H54 (cell line): ENCODE data around the gene NPW.

Source experiments
- DNase-seq: peaks from one replicate; pipeline ENCODE4 v3.0.0; 2011; ENCODE audit warnings: low spot score, mixed read lengths; ENCODE audit not compliant: insufficient read length
- FAIRE-seq: peaks from 3 replicates; lab custom pipeline; 2011; peaks lifted over from hg19 to GRCh38; lab: Jason Lieb, UNC
- POLR2A ChIP-seq: IDR thresholded peaks from 2 replicates; pipeline ENCODE4 v1.6.1; 2011; ENCODE audit warnings: low read depth, mild to moderate bottlenecking, low read length

Gene NPW

DNA sequence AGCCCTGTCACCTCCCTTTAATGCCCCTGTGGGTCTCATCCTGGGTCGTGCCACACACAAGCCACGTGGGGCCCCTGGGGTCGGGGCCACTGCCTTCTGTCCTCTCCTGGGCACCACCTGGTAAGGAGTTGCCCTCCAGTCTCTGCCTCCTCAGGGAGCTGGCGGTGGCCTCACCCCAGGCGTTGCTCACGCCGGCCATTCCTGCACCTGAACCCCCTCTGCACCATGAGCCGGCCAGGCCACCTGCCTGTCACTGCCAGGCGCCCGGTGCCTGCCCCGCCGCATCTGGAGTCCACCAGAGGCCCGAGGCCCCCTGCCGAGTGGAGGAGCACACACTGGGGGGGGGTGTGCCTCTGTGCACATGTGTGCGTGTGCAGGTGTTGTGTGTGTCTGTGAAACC, 17.5 kb downstream of the NPW start:
- DNase-seq (no peak), FAIRE-seq (no peak)
- TF ChIP-seq POLR2A: no peak

DNA sequence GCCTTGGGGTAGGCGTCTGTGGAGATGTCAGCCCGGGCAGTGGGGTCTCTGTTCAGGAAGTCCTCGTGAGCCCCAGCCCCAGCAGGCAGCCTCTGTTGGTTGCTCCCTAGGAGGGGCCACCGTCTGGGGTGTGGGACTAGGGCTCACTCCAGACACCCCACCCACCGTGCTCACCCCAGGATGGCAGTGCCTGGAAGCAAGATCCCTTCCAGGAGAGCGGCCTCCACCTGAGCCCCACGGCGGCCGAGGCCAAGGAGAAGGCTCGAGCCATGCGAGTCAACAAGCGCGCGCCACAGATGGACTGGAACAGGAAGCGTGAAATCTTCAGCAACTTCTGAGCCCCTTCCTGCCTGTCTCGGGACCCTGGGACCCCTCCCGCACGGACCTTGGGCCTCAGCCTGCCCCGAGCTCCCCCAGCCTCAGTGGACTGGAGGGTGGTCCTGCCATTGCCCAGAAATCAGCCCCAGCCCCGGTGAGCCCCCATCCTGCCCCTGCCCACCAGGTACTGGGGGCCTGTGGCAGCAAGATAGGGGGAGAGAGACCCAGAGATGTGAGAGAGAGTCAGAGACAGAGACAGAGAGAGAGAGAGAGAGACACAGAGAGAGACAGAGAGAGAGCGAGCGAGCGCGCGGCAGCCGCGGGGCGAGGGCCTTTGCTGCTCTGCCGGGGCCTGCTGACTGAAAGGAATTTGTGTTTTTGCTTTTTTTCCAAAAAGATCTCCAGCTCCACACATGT, 18.2 kb downstream of the NPW start:
- FAIRE-seq (no peak), DNase-seq (no peak)
- no peak for TF ChIP-seq POLR2A

DNA sequence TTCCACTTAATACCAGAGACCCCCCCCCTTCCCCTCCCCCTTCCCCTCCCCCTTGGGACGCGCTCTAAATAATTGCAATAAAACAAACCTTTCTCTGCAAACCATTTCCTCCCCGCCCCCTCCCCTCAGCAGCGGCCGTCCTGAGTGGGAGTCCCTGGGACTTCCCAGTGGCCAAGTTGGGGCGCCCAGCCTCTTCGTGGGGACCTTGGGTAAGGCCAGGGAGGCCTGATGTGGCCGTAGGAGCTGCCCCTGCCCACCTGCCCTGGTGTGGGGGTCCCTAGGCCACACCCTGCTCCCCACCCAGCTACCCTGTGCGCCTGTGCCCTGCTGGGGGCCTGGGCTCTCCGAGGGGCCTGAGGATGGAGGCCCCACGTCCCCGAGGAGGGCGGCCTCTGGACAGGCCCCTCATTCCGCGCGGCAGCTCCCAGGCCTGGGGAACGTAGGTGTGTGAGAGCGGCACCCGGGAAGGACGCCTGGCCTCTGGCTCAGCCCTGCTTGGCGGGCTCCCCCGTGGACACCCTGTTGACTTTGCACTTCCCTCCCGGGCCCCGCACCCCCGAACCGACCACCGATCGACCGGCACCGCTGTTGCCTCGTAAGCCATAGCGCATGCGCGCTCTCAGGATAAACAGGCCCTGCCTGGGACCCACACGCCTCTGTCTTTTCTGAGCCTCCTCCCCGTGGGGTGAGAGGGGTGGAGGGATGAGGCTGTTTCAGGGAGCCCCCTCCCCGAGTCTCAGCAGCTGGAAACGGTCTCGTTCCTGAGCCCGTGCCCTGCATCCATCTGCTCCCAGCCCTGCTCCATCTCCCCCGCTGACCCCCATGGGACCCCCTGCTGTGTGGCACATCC, 19.0 kb downstream of the NPW start:
- FAIRE-seq: no peak
- TF ChIP-seq POLR2A: no peak
- no peak for DNase-seq

DNA sequence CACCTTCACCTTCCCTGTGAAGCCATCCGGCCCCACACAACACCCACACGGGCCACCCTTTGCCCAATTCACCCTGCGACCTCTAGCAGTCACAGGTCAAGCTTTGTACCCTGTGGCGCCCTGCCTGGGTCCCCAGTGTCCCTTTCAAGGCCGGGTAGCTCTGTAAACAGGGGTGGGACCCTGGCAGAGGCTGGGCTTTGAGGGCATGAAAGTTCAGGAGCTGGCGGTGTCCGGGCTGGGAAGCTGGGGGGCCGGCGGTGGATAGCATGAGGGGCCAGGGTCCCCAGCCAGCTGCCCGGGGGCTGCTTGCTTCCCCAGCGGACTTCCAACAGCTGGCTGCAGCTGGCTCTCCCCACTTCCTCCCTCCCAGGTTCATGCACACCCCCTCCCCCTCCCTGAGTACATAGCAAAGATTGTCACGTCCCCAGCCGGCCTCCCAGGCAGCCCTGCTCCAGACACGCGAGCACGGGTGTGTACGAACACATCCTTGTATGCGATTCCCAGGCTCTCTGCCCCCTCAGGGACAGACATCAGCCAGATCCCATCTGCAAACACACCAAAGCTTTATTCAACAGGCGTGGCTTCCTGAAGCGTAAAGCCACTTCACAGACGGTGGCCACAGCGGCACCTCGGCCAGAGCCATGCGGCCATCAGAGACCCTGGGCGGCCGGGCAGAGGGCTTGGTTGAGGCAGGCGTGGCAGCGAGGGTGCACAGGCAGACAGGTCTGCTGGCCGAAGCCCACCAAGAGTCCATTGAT, 19.9 kb downstream of the NPW start:
- FAIRE-seq (no peak), DNase-seq (no peak)
- no peak for TF ChIP-seq POLR2A

DNA sequence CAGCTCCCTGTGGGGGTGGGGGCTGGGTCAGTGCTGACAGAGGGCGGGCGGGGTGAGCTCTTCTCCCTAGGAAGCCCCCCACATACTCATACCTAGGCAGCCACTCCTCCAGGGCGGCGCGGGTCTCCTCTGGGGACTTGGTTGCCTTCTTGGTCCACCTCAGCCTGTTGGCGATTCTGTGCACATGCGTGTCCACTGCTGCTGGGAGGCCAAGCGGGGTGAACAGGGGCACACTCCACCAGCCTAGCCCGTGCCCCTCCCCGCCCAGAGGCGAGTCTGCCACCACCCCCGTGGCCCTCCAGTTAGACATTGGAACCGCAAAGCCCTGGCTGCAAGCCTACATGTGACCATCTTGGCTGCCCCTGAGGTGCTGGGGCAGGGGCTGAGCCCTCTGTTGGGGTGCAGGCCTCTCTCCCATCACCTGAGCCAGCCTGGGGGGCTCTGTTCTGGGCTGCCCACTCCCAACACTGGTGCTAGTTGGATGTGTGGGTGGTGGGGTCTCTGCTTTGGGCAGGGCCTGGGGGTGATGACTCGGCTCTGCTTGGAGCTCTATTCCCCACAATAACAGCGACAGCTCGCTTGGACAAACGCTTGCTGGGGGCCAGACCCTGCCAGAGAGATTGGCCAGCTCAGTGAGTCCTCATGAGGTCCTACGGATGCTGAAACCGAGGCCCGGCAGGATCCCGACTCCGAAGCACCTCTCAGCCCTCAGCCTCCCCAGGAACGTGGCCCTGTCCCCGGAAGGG, 20.6 kb downstream of the NPW start:
- no peak for FAIRE-seq
- no peak for DNase-seq
- TF ChIP-seq POLR2A: no peak

DNA sequence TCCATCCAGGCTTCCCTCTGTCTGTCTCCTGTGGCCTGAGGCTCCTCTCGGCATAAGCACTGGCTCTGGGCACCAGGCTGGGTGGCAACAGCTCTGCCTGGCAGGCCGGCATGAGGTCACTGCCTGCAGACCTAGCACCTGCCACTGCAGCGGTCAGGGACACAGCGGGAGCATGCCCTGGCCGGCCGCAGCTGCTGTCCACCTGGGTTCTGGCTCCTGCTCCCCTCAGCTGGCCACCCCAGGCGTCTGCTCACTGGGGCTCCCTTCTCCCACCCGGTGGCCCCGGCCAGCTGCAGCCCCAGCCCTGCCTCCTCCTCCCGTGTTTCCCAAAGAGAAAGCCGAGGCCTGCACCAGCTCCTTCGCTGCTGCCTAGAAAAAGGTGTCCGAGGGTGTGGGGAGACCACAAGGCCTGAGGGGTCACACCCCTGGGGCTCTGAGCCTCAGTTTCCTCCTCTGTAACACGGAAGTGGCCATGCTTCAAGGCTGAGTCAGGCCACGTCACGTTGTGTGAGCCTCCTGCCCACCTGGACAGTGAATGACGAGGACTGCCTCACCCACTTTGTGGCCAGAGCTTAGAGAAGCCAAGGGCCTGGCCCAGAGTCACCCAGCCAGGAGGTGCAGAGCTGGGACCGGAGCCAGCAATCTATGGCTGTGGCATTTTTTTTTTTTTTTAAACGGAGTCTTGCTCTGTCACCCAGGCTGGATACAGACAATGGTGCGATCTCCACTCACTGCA, 21.4 kb downstream of the NPW start:
- FAIRE-seq (peak; percentile 86), DNase-seq (peak; percentile 90)
- TF ChIP-seq POLR2A: no peak

DNA sequence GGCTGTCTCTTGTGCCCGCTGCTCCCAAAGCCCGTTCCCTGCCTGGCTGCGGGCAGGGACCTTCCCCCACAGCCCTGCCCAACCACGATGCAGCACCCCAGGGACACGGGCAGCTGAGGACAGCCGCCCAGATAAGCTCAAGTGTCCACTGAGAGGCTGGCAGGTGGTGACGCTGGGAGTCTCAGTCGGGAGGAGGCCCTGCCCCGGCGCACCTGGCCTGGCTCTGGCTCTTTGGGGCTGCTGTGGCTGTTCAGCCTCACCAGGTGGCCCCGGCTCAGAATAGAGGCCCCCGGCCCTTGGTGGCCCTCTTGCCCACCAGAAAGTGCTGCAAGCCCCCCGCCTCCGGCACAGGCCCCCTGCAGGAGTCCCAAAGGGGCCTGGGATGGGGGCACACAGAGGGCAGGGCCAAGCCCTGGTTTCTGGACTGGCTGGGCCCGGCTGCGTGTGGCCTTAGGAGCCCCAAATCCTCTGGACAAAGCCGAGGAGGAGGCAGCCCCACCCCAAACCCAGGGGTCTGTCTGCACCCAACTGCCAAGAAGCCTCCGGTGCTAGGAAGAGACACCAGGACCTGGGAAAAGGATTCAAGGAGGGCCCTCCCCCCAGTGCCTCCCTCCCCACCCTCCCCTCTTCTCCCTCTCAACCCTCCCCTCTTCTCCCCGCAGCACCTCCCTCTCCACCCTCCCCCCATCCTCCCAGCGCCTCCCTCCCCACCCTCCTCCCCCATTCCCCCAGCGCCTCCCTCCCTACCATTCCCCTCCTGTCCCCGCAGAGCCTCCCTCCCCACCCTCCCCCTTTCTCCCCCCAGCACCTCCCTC, 22.8 kb downstream of the NPW start:
- TF ChIP-seq POLR2A: no peak
- FAIRE-seq (no peak), DNase-seq (no peak)

DNA sequence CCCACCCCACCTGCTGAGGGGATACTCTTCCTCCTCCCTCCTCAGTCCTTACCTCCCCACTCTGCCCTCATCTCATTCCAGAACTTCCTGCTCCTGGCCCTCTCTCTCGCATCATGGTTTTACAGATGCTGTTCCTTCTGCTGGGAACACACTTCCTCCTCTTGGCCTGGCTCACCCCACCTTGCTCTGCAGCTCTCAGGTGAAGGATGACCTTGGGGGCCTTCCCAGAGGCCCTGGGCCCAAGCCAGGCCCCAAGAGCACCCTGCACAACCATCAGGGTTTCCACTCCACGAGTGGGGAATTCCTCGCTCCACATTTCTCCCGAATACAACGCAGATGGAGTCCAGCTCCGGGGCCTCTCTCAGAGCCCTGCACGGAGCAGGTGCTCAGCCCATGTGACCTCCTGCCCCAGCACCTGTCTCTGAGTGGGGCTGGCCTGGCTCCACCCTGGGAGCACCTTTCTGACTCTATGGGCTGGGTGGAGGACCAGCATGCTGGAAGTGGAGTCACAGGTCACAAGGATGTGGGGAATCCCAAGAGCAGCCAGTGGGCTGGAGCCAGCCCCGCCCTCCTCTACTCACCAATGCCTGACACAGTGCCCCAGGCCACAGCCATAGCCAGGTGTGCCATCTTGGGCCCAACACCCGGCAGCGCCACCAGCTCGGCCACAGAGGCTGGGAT, 23.5 kb downstream of the NPW start:
- DNase-seq: no peak
- no peak for TF ChIP-seq POLR2A
- FAIRE-seq: no peak

DNA sequence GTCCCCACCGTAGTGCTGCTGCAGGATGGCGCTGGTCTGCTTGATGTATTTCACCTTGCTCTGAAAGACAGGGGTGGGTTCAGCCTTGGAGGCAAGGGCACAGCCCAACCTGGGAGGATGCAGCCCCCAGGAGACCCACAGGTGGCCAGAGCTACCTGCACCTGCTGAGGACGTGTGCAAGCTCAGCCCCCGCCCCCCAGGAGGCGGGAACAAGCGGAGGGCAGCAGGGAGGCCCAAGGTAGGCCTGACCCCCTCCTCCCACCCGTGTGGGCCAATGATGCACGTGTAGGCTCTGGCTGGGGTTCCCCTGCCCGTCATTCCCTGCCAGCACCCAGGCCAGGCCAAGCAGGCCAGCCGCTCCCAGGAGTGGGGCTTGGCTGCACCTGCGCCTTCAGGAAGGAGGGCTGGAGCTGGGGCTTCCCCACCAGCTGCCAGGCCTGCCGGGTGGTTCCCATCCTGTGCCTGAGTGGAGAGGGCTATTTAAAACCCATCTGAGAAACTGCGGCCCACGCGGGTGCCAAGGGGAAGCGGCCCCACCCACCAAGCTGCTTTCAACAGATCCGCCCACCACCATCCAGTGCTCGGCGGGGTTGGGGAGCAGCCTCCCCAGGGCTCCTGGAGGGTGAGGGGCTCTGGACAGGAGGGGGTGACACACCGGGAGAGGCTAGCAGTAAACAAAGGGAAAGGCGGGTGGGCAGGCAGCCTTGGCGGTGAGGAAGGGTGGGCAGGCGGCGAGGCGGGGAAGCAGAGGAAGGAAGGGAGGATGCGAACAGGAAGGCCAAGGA, 24.3 kb downstream of the NPW start:
- no peak for TF ChIP-seq POLR2A
- FAIRE-seq (no peak), DNase-seq (no peak)

DNA sequence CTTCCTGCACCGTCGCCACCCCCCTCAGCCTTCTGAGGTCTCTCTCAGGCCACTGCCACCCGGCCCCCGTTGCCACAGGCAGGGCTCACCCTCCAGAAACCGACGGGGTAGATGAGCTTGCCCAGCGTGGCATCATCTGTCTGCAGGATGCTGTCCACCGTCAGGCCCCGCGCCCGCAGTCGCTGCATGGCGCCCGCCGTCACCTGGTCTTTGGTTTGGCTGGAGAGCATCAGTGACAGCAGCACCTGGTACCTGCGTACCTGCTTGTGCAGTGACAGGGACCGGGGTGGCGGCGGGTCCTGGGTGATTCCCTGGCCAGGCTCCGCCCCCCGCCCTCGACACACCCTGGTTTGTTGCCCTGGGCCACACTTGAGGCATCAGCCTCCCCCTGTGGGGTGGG, 25.0 kb downstream of the NPW start:
- FAIRE-seq (no peak), DNase-seq (no peak)

More for the DNA sequence above, 25.0 kb downstream of the NPW start:
- no peak for TF ChIP-seq POLR2A
